ENCODE data around the gene BARD1. TPM values are rescaled to one million over a fixed set of nuclear protein-coding genes. Genes with fewer than 3 reads are reported as not detected.
"Not testable (repeated sequence)": the region's sequence is repeated elsewhere in the genome, so short reads cannot be mapped to it uniquely, and the experiment has no call there.

BARD1 gene
- total and polyA plus RNA-seq, 11 donors = 0.88 to 16.7 (median 9.8) TPM

DNA sequence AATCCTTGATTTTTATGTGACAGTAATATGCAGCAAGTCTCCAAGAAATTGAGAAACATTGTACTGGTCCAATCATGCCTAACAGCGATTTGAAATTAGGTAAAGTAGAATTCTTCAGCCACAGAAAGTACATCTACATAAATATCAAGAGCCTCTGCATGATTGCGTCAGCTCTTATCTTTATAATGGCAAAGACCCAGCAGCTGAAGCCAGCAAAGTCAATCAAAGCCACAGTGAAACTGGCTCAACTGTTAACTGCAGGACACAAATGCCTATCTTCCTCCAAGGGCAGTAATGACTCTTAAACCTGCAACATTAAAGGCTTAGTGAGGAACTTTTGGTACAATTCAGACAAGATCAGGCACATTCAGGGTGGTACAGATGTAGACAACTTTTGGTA is 102.5 kb downstream of the BARD1 start:
- Histone ChIP-seq H3K36me3 (no peaks in the 10 kb centered on the region), H3K9me3 (peaks cover 0 to 12% (median 0%) of the 10 kb centered on the region in 12 donors), H3K4me3 (no peak overlapping the region), H3K4me1 (no peaks in the 10 kb centered on the region), H3K27ac (no peak overlapping the region), H3K27me3 (no peaks in the 10 kb centered on the region)
- no peak for TF ChIP-seq POLR2A (IDR thresholded peaks at IDR 0.05)
- TF ChIP-seq, protein P1, sequence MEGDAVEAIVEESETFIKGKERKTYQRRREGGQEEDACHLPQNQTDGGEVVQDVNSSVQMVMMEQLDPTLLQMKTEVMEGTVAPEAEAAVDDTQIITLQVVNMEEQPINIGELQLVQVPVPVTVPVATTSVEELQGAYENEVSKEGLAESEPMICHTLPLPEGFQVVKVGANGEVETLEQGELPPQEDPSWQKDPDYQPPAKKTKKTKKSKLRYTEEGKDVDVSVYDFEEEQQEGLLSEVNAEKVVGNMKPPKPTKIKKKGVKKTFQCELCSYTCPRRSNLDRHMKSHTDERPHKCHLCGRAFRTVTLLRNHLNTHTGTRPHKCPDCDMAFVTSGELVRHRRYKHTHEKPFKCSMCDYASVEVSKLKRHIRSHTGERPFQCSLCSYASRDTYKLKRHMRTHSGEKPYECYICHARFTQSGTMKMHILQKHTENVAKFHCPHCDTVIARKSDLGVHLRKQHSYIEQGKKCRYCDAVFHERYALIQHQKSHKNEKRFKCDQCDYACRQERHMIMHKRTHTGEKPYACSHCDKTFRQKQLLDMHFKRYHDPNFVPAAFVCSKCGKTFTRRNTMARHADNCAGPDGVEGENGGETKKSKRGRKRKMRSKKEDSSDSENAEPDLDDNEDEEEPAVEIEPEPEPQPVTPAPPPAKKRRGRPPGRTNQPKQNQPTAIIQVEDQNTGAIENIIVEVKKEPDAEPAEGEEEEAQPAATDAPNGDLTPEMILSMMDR (IDR thresholded peaks at IDR 0.05) = no peak
- ATAC-seq = peak in 3 of 4 donors; percentile 42 to 84 (median 43)
- intact Hi-C loops (cut with DNase I) = no loop called here
- WGBS, 4 donors = 7 to 27% (median 22%) methylated on average over 2 of the region's 2 CpGs
- DNase-seq = no peak

- intact Hi-C loops (cut with DNase I) = no loop called here
- DNase-seq (no peak), ATAC-seq (no peak)
- Histone ChIP-seq H3K27me3 (no peaks in the 10 kb centered on the region), H3K36me3 (no peaks in the 10 kb centered on the region), H3K27ac (no peak overlapping the region), H3K4me3 (no peak overlapping the region), H3K4me1 (no peaks in the 10 kb centered on the region), H3K9me3 (peaks cover 0 to 24% (median 2%) of the 10 kb centered on the region in 12 donors)
- no peak for TF ChIP-seq POLR2A (IDR thresholded peaks at IDR 0.05)
- TF ChIP-seq, protein P1 (IDR thresholded peaks at IDR 0.05) = no peak
- WGBS, 4 donors = 36 to 43% (median 39%) methylated on average over 2 of the region's 2 CpGs
Observed at GRCh38 chr2:214699236-214699635, 110.2 kb downstream of the BARD1 start.

DNA sequence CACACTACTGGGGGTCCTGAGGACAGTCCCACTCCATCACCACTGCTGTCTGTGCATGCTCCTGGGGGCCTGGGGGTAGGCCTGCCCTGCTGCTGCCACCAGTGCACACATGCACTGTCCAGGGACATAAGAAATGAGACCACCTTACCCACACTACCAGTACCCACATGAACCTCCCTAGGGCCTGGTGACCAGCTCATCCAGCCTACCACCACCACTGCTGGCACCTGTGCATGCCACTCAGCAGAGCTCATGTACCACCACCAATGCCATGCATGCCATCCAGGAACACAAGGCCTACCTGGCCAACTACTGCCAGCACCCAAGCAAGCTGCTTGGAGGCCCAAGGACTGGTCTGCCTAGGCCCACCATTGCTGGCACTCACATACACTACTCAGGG is 112.8 kb downstream of the BARD1 start:
- Histone ChIP-seq H3K36me3 (no peaks in the 10 kb centered on the region), H3K4me1 (no peaks in the 10 kb centered on the region), H3K27ac (no peak overlapping the region), H3K27me3 (no peaks in the 10 kb centered on the region), H3K9me3 (peaks cover 0 to 19% (median 2%) of the 10 kb centered on the region in 12 donors), H3K4me3 (no peak overlapping the region)
- TF ChIP-seq, protein P1 (IDR thresholded peaks at IDR 0.05) = no peak
- no peak for TF ChIP-seq POLR2A (IDR thresholded peaks at IDR 0.05)
- no peak for DNase-seq
- intact Hi-C loops (cut with DNase I) = no loop called here
- ATAC-seq = peak in 1 of 4 donors; percentile 20

GRCh38 chr2:214695789-214696188 is 113.7 kb downstream of the BARD1 start:
- TF ChIP-seq, protein P1 (IDR thresholded peaks at IDR 0.05) = no peak
- TF ChIP-seq POLR2A (IDR thresholded peaks at IDR 0.05) = no peak
- Histone ChIP-seq H3K27me3 (no peaks in the 10 kb centered on the region), H3K4me3 (no peak overlapping the region), H3K4me1 (no peaks in the 10 kb centered on the region), H3K36me3 (no peaks in the 10 kb centered on the region), H3K9me3 (peaks cover 0 to 10% (median 0%) of the 10 kb centered on the region in 12 donors), H3K27ac (no peak overlapping the region)
- WGBS, 4 donors = 65 to 89% (median 81%) methylated on average over 1 of the region's 1 CpG
- DNase-seq (no peak), ATAC-seq (no peak)
- intact Hi-C loops (cut with DNase I) = no loop called here

GRCh38 chr2:214683557-214683956 is 125.9 kb downstream of the BARD1 start:
- H3K27ac ChIP-seq; DNase-seq; H3K36me3 ChIP-seq; H3K4me1 ChIP-seq; intact Hi-C loops (cut with DNase I); ATAC-seq; H3K27me3 ChIP-seq: not testable (repeated sequence)
- Histone ChIP-seq H3K4me3 (peak overlapping the region in 6 of 12 donors; percentile 17 to 46 (median 37)), H3K9me3 (peaks cover 0 to 10% (median 0%) of the 10 kb centered on the region in 12 donors)
- WGBS, 4 donors = 2 to 27% (median 12%) methylated on average over 4 to 12 of the region's 12 CpGs
